ENCODE measurements around the gene PTTG1IP. TPM values are rescaled to one million over a fixed set of nuclear protein-coding genes. Genes with fewer than 3 reads are reported as not detected.

PTTG1IP gene
- total RNA-seq, 3 donors from 2014 or later (not counting 1 experiment from before 2014, with no cell fraction given): 96.8 to 144 (median 126) TPM

- 76% methylated on average over 1 of the region's 1 CpG for WGBS (ENCODE audit: insufficient coverage)
- DNase-seq (no peak), ATAC-seq (no peak)
- no peak overlapping the region for H3K4me3 ChIP-seq (ENCODE audit: low read length)
- intact Hi-C loops (cut with micrococcal nuclease): no loop called here
- TF ChIP-seq CTCF (IDR thresholded peaks at IDR 0.05): no peak
- no peaks in the 10 kb centered on the region for H3K27me3 ChIP-seq (ENCODE audit: control insufficient read depth, insufficient read depth, low read length)
- Mint-ChIP-seq H3K9me3 (peaks cover 10 to 11% of the 10 kb centered on the region in 2 donors), H3K27me3 (ENCODE audit: low read depth in 2 of 2) (peaks cover 0 to 8% of the 10 kb centered on the region in 2 donors), H3K4me3 (no peak overlapping the region), H3K27ac (no peak overlapping the region), H3K4me1 (peaks cover 7 to 12% of the 10 kb centered on the region in 2 donors), H3K36me3 (peaks cover 18% of the 10 kb centered on the region)
- no peak overlapping the region for H3K27ac ChIP-seq (ENCODE audit: low read length)
- H3K9me3 ChIP-seq (ENCODE audit: control insufficient read depth, insufficient read depth, low read length): peaks cover 15% of the 10 kb centered on the region
- H3K4me1 ChIP-seq (ENCODE audit: control insufficient read depth, insufficient read depth, low read length): peaks cover 7% of the 10 kb centered on the region
- H3K36me3 ChIP-seq (ENCODE audit: control insufficient read depth, insufficient read depth, low read length): no peaks in the 10 kb centered on the region
Measured at GRCh38 chr21:44823179-44823660, 50.3 kb downstream of the PTTG1IP start.

GRCh38 chr21:44822484-44823178 is 50.9 kb downstream of the PTTG1IP start:
- Mint-ChIP-seq H3K4me3 (no peak overlapping the region), H3K27ac (no peak overlapping the region), H3K9me3 (peaks cover 7% of the 10 kb centered on the region in 2 donors), H3K27me3 (ENCODE audit: low read depth in 2 of 2) (peaks cover 0 to 6% of the 10 kb centered on the region in 2 donors), H3K36me3 (peaks cover 13% of the 10 kb centered on the region), H3K4me1 (peaks cover 5 to 6% of the 10 kb centered on the region in 2 donors)
- 73% methylated on average over 4 of the region's 5 CpGs for WGBS (ENCODE audit: insufficient coverage)
- intact Hi-C loops (cut with micrococcal nuclease): no loop called here
- H3K4me1 ChIP-seq (ENCODE audit: control insufficient read depth, insufficient read depth, low read length): peaks cover 7% of the 10 kb centered on the region
- no peak overlapping the region for H3K27ac ChIP-seq (ENCODE audit: low read length)
- no peaks in the 10 kb centered on the region for H3K27me3 ChIP-seq (ENCODE audit: control insufficient read depth, insufficient read depth, low read length)
- H3K9me3 ChIP-seq (ENCODE audit: control insufficient read depth, insufficient read depth, low read length): peaks cover 14% of the 10 kb centered on the region
- ATAC-seq (no peak), DNase-seq (no peak)
- TF ChIP-seq CTCF (IDR thresholded peaks at IDR 0.05): no peak
- no peak overlapping the region for H3K4me3 ChIP-seq (ENCODE audit: low read length)
- no peaks in the 10 kb centered on the region for H3K36me3 ChIP-seq (ENCODE audit: control insufficient read depth, insufficient read depth, low read length)

GRCh38 chr21:44820851-44821250 is 52.6 kb downstream of the PTTG1IP start:
- Histone ChIP-seq H3K4me3 (ENCODE audit: low read length) (no peak overlapping the region), H3K9me3 (ENCODE audit: control insufficient read depth, insufficient read depth, low read length) (peaks cover 14% of the 10 kb centered on the region), H3K27me3 (ENCODE audit: control insufficient read depth, insufficient read depth, low read length) (no peaks in the 10 kb centered on the region), H3K36me3 (ENCODE audit: control insufficient read depth, insufficient read depth, low read length) (no peaks in the 10 kb centered on the region), H3K27ac (ENCODE audit: low read length) (no peak overlapping the region), H3K4me1 (ENCODE audit: control insufficient read depth, insufficient read depth, low read length) (peaks cover 14% of the 10 kb centered on the region)
- WGBS (ENCODE audit: insufficient coverage): 96% methylated on average over 3 of the region's 3 CpGs
- H3K27me3 Mint-ChIP-seq (ENCODE audit: low read depth in 2 of 2): peaks cover 0 to 6% of the 10 kb centered on the region in 2 donors
- intact Hi-C loops (cut with micrococcal nuclease): no loop called here
- peaks cover 12% of the 10 kb centered on the region for H3K36me3 Mint-ChIP-seq
- TF ChIP-seq CTCF (IDR thresholded peaks at IDR 0.05): no peak
- no peak for DNase-seq
- no peak overlapping the region for H3K4me3 Mint-ChIP-seq
- peaks cover 0 to 6% of the 10 kb centered on the region in 2 donors for H3K4me1 Mint-ChIP-seq
- H3K27ac Mint-ChIP-seq: no peak overlapping the region
- H3K9me3 Mint-ChIP-seq: peaks cover 7% of the 10 kb centered on the region in 2 donors
- ATAC-seq: no peak

All from natural killer cell (primary cell).